8988T (cell line): ENCODE measurements around the gene TEAD2.
"Not testable (repeated sequence)": the region's sequence is repeated elsewhere in the genome, so short reads cannot be mapped to it uniquely, and the experiment has no call there.

ENCODE experiments used
- DNase-seq: peaks from one replicate; pipeline ENCODE4 v3.0.0; 2011

TEAD2 gene

GRCh38 chr19:49383599-49383998 lies 21.4 kb upstream of the TEAD2 start:
- no peak for DNase-seq

GRCh38 chr19:49382639-49383038 lies 20.4 kb upstream of the TEAD2 start:
- no peak for DNase-seq

GRCh38 chr19:49380391-49380790 lies 18.2 kb upstream of the TEAD2 start:
- no peak for DNase-seq

GRCh38 chr19:49378512-49378911 lies 16.3 kb upstream of the TEAD2 start:
- DNase-seq: no peak

- DNase-seq: no peak
Observed at GRCh38 chr19:49374665-49375434, 12.6 kb upstream of the TEAD2 start.

GRCh38 chr19:49373174-49373573 lies 11.0 kb upstream of the TEAD2 start:
- not testable (repeated sequence) for DNase-seq

GRCh38 chr19:49371184-49371583 lies 9.0 kb upstream of the TEAD2 start:
- no peak for DNase-seq

- no peak for DNase-seq
Observed at GRCh38 chr19:49368711-49369358, 6.6 kb upstream of the TEAD2 start.

GRCh38 chr19:49366110-49366509 lies 3.9 kb upstream of the TEAD2 start:
- DNase-seq: no peak

GRCh38 chr19:49364083-49364737 lies 2.0 kb upstream of the TEAD2 start:
- DNase-seq: no peak

- DNase-seq: peak; percentile 75
Observed at GRCh38 chr19:49363268-49364082, 1.3 kb upstream of the TEAD2 start, which contains the start of gene DKKL1. Gene DKKL1 (plus strand): TSS chr19:49363877. CDS start chr19:49363999, 122 bp downstream.

GRCh38 chr19:49362929-49363267 lies 682 bp upstream of the TEAD2 start:
- no peak for DNase-seq

GRCh38 chr19:49361438-49362047 lies 673 bp downstream of the TEAD2 start:
- DNase-seq: no peak

- DNase-seq: no peak
Observed at GRCh38 chr19:49359851-49360820, 2.1 kb downstream of the TEAD2 start.

GRCh38 chr19:49357186-49357585 lies 5.0 kb downstream of the TEAD2 start:
- no peak for DNase-seq

- no peak for DNase-seq
Observed at GRCh38 chr19:49356382-49356781, 5.8 kb downstream of the TEAD2 start.

- DNase-seq: no peak
Observed at GRCh38 chr19:49355909-49356353, 6.3 kb downstream of the TEAD2 start.

- DNase-seq: no peak
Observed at GRCh38 chr19:49349567-49349966, 12.6 kb downstream of the TEAD2 start.

GRCh38 chr19:49348305-49349189 lies 13.7 kb downstream of the TEAD2 start:
- no peak for DNase-seq

- peak; percentile 55 for DNase-seq
Observed at GRCh38 chr19:49347835-49348234, 14.4 kb downstream of the TEAD2 start.
